Activated T-cell treated with anti-CD3 and anti-CD28 coated beads, Interleukin-2, amount 50 U/mL, for 72 hours (primary cell): ENCODE data around the gene IRAK3. TPM values are rescaled to one million over a fixed set of nuclear protein-coding genes. Genes with fewer than 3 reads are reported as not detected.
"Not testable (repeated sequence)": the region's sequence is repeated elsewhere in the genome, so short reads cannot be mapped to it uniquely, and the experiment has no call there.

Experiments used
- ATAC-seq, 2 donors: fragments of 150-1000 bp; cut with Tn5 transposase; replicated peaks in 1 of 2; 2 replicates each; pipeline ENCODE4 v1.10.0; 2021; ENCODE audit warnings: moderate library complexity in 2 of 2, mild to moderate bottlenecking in 1 of 2
- DNase-seq, 2 donors: peaks; one replicate each; pipeline ENCODE4 v3.0.0; 2021 to 2022; ENCODE audit warnings: mixed read lengths in 1 of 2
- H3K27ac Mint-ChIP-seq: one replicate; pipeline ENCODE4 v1.8.0; 2022; ENCODE audit warnings: mild to moderate bottlenecking, moderate library complexity, mixed read lengths
- H3K27me3 Mint-ChIP-seq: one replicate; pipeline ENCODE4 v1.8.0; 2022; ENCODE audit warnings: low read depth, mixed read lengths
- H3K36me3 Mint-ChIP-seq, 2 donors: one replicate each; pipeline ENCODE4 v1.8.0; 2022; ENCODE audit warnings: mixed read lengths in 2 of 2, mild to moderate bottlenecking in 1 of 2; ENCODE audit not compliant: insufficient read depth in 2 of 2
- H3K4me1 Mint-ChIP-seq: one replicate; pipeline ENCODE4 v1.8.0; 2022; ENCODE audit warnings: low read depth, mixed read lengths
- H3K4me3 Mint-ChIP-seq, 2 donors: one replicate each; pipeline ENCODE4 v1.8.0; 2022; ENCODE audit warnings: mild to moderate bottlenecking in 2 of 2, mixed read lengths in 2 of 2, moderate library complexity in 2 of 2
- H3K9me3 Mint-ChIP-seq, 2 donors: one replicate each; pipeline ENCODE4 v1.8.0; 2022; ENCODE audit warnings: mixed read lengths in 2 of 2
- total RNA-seq, 2 donors: library from RNA; stranded (reverse); gene quantifications; one replicate each; pipeline ENCODE4 v1.2.3, GENCODE V29; 2022

Gene IRAK3
- total RNA-seq, 2 donors from 2014 or later = 1.2 to 1.3 TPM

GRCh38 chr12:66290716-66291200 lies 101.7 kb downstream of the IRAK3 start:
- DNase-seq (peak in 1 of 2 donors; percentile 28), ATAC-seq (peak; percentile 84 to 89)
- Mint-ChIP-seq H3K36me3 (peaks cover 1 to 3% of the 10 kb centered on the region in 2 donors), H3K27me3 (no peaks in the 10 kb centered on the region), H3K4me1 (peaks cover 60% of the 10 kb centered on the region), H3K4me3 (peak overlapping the region; percentile 38 to 45), H3K9me3 (peaks cover 2 to 3% of the 10 kb centered on the region in 2 donors), H3K27ac (peak overlapping the region; percentile 7)

- no peak overlapping the region for H3K4me3 Mint-ChIP-seq
- H3K27ac Mint-ChIP-seq = no peak overlapping the region
Observed at GRCh38 chr12:66296176-66296683, 107.2 kb downstream of the IRAK3 start.

DNA sequence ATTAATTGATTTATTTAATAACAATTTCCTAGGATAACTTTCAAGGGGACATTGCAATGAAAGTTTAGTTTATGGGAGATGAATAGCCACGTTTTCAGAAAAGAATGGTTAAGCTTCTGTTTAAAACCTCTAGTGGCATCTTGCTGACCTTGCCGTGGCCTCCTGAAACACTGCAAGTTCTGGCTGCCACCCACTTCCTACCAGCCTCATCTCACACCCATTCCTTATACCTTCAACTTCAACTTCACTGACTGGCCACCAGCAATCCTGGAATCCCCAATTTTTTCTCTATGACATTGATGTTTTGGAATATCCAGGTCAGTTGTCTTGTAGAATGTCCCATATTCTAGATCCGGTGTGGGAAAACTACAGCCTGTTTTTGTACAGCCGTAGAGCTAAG lies 108.1 kb downstream of the IRAK3 start:
- DNase-seq = no peak
- peaks cover 0 to 1% of the 10 kb centered on the region in 2 donors for H3K9me3 Mint-ChIP-seq

More at GRCh38 chr12:66296176-66296683, 107.2 kb downstream of the IRAK3 start:
- H3K4me1 Mint-ChIP-seq = peaks cover 32% of the 10 kb centered on the region
- ATAC-seq (peak in 1 of 2 donors; percentile 7), DNase-seq (no peak)
- H3K9me3 Mint-ChIP-seq = peaks cover 2 to 3% of the 10 kb centered on the region in 2 donors
- peaks cover 1 to 2% of the 10 kb centered on the region in 2 donors for H3K36me3 Mint-ChIP-seq
- no peaks in the 10 kb centered on the region for H3K27me3 Mint-ChIP-seq

DNA sequence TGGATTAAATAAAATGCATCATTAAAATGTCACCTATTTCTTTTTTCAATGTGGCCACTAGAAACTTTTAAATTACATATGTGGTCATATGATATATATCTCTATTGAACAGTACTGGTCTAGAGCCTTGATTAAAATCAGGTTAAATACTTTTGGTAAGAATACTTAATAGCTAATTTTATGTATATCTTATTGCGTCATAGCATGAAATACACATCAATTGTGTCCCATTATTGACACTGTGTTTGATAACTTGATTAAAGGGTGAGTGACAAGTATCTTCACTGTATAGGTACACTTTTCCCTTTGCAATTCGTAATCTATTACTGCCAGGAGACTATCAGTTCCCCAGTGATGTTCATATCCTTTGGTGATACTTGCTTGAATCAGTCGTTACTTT lies 108.9 kb downstream of the IRAK3 start:
- H3K27me3 Mint-ChIP-seq = no peaks in the 10 kb centered on the region

More for the DNA sequence above, 108.1 kb downstream of the IRAK3 start:
- Mint-ChIP-seq H3K27me3 (no peaks in the 10 kb centered on the region), H3K4me3 (no peak overlapping the region), H3K36me3 (peaks cover 0 to 1% of the 10 kb centered on the region in 2 donors), H3K27ac (no peak overlapping the region), H3K4me1 (peaks cover 29% of the 10 kb centered on the region)
- ATAC-seq = no peak

DNA sequence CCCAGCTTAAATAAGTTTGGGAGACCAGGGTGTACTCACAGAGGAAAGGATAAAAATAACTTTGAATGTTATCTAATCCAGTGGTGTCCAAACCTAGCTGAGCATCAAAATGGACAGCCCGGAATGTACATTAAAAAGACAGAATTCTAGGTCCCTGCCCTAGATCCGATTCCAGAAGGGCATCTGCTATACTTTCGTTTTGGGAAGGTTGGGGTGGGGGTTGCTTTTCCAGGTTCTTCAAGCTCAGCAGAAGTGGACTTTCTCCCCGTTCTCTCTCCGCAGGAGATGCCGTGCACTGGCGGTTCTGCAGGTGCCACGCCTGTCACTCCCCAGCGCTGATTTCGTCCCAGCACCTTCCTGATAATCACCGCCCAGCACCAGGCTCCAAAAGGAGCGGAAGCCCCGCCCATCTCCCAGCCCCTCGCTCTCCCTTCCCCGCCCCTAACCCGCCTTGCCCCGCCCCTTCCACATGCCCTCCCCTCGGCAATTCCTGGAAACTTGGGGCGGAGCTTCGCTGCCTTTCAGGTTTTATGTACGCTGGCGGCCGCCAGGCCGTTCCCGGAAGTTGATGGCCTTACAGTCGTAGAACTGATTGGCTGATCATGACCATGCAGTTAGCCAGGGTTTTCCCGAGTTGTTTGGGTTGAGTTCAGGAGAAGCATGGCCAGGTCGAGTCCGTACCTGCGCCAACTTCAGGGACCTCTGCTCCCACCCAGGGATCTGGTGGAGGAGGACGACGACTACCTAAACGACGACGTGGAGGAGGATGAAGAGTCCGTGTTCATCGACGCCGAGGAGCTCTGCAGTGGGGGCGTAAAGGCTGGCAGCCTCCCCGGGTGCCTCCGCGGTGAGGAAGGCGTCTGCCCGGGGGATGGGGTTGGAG lies 113.2 kb downstream of the IRAK3 start, which contains the start of gene HELB:
Gene HELB, plus strand, starts transcription at position 550 of the 883 bp plus-strand sequence. Its CDS starts 111 bp downstream, at position 661.
- peaks cover 11 to 32% of the 10 kb centered on the region in 2 donors for H3K36me3 Mint-ChIP-seq
- no peaks in the 10 kb centered on the region for H3K9me3 Mint-ChIP-seq
- peak; percentile 95 to 96 for DNase-seq
- peak within 1 kb of the TSS; percentile 88 to 98 for H3K4me3 Mint-ChIP-seq
- ATAC-seq = peak; percentile 84 to 86
- H3K27ac Mint-ChIP-seq = peak within 1 kb of the TSS; percentile 100
- no peaks in the 10 kb centered on the region for H3K27me3 Mint-ChIP-seq
- H3K4me1 Mint-ChIP-seq = peaks cover 52% of the 10 kb centered on the region

More for the DNA sequence above, 108.9 kb downstream of the IRAK3 start:
- DNase-seq = no peak
- H3K9me3 Mint-ChIP-seq = peaks cover 0 to 1% of the 10 kb centered on the region in 2 donors
- H3K36me3 Mint-ChIP-seq = peaks cover 4 to 5% of the 10 kb centered on the region in 2 donors
- no peak overlapping the region for H3K27ac Mint-ChIP-seq
- no peak overlapping the region for H3K4me3 Mint-ChIP-seq
- ATAC-seq = no peak
- peaks cover 31% of the 10 kb centered on the region for H3K4me1 Mint-ChIP-seq

GRCh38 chr12:66302827-66303169 lies 113.8 kb downstream of the IRAK3 start:
- peaks cover 53% of the 10 kb centered on the region for H3K4me1 Mint-ChIP-seq

DNA sequence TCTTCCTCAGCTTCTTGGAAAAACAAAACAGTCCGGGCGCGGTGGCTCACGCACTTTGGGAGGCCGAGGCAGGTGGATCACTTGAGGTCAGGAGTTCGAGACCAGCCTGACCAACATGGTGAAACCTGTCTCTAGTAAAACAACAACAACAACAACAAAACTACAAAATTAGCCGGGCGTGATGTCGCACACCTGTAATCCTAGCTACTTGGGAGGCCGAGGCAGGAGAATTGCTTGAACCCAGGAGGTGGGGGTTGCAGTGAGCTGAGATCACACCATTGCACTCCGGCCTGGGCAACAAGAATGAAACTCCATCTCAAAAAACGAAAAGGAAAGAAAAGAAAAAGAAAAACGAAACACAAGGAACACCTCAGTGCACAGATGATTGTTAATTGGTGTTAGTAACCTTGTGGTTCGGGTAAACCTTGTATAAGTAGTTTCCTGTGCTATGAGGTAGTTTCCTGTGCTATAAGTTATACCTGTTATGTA lies 114.3 kb downstream of the IRAK3 start:
- H3K27ac Mint-ChIP-seq = peak overlapping the region; percentile 100
- DNase-seq (peak; percentile 19 to 25), ATAC-seq (peak; percentile 80)
- not testable (repeated sequence) for H3K9me3 Mint-ChIP-seq, H3K27me3 Mint-ChIP-seq
- peaks cover 59% of the 10 kb centered on the region for H3K4me1 Mint-ChIP-seq
- H3K4me3 Mint-ChIP-seq = peak overlapping the region; percentile 88 to 98
- peaks cover 11 to 37% of the 10 kb centered on the region in 2 donors for H3K36me3 Mint-ChIP-seq

More at GRCh38 chr12:66302827-66303169, 113.8 kb downstream of the IRAK3 start:
- DNase-seq = no peak
- H3K27ac Mint-ChIP-seq = peak overlapping the region; percentile 100
- no peaks in the 10 kb centered on the region for H3K9me3 Mint-ChIP-seq
- ATAC-seq = no peak
- H3K27me3 Mint-ChIP-seq = no peaks in the 10 kb centered on the region
- H3K36me3 Mint-ChIP-seq = peaks cover 11 to 35% of the 10 kb centered on the region in 2 donors
- H3K4me3 Mint-ChIP-seq = peak overlapping the region; percentile 88 to 98

Other genes with a start within 250 kb of the IRAK3 start
- 10 to 100 TPM; 22.4 to 23.1 TPM for gene LLPH, start 58.5 kb upstream of the IRAK3 start, total RNA-seq
- gene TMBIM4, start 19.2 kb upstream of the IRAK3 start, total RNA-seq = 100 to 1,000 TPM in 1 of 2 donors, 10 to 100 TPM in 1; 88.7 to 101 TPM
- 10 to 100 TPM; 29.7 to 31.9 TPM for gene HELB, start 113.3 kb downstream of the IRAK3 start, total RNA-seq